ENCODE data around the gene KRT6C. TPM values are rescaled to one million over a fixed set of nuclear protein-coding genes. Genes with fewer than 3 reads are reported as not detected.

The KRT6C gene
- total and polyA plus RNA-seq, 11 donors = not detected

DNA sequence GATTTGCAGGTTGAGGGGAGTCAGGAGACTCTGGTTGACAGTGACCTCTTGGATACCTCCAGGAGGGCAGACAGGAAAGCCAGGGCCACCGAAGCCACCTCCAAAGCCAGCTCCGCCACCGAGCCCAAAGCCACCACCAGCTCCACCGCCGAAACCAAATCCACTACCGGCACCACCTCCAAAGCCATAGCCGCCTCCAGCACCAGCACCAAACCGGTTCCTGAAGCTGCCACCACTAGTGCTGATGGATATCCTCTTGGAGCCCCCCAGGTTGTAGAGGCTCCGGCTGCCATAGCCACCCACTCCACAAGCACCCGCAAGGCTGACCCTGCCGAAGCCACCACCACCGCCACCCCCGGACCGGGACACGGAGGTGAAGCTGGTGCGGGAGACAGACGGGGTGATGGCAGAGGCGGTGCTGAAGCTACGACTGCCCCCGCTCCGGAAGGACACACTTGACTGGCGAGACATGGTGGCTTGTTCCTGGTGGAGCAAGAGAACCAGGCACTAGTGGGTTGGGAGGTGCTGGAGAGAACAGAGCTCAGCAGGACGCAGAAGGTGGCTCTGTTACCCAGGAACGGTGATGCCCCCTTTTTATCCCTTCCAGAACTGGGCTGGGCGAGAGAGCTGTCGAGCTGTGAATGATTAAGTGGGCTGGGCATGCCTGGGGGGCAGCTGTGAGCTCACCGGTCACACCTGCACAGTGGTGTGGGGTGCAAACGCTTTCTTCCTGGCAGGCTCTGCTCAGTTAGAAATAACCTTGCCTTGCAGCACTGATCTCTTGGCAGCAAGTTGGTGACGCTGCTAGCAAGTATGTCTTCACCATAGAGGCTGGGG lies 46.4 kb upstream of the KRT6C start, which contains the start of gene KRT5:
TSS of gene KRT5 (minus strand) at position 569 of the 837 bp plus-strand sequence. CDS start at position 471, 98 bp downstream.
- Histone ChIP-seq H3K27ac (no peak within 1 kb of the TSS), H3K9me3 (no peaks in the 10 kb centered on the region)
- WGBS, 4 donors = 83 to 86% (median 84%) methylated on average over 24 to 29 of the region's 29 CpGs

GRCh38 chr12:52519387-52519703 lies 45.7 kb upstream of the KRT6C start:
- TF ChIP-seq POLR2A (IDR thresholded peaks at IDR 0.05) = no peak
- TF ChIP-seq, protein P1, sequence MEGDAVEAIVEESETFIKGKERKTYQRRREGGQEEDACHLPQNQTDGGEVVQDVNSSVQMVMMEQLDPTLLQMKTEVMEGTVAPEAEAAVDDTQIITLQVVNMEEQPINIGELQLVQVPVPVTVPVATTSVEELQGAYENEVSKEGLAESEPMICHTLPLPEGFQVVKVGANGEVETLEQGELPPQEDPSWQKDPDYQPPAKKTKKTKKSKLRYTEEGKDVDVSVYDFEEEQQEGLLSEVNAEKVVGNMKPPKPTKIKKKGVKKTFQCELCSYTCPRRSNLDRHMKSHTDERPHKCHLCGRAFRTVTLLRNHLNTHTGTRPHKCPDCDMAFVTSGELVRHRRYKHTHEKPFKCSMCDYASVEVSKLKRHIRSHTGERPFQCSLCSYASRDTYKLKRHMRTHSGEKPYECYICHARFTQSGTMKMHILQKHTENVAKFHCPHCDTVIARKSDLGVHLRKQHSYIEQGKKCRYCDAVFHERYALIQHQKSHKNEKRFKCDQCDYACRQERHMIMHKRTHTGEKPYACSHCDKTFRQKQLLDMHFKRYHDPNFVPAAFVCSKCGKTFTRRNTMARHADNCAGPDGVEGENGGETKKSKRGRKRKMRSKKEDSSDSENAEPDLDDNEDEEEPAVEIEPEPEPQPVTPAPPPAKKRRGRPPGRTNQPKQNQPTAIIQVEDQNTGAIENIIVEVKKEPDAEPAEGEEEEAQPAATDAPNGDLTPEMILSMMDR (IDR thresholded peaks at IDR 0.05) = no peak
- Histone ChIP-seq H3K4me3 (no peak overlapping the region), H3K4me1 (no peaks in the 10 kb centered on the region), H3K36me3 (no peaks in the 10 kb centered on the region), H3K27me3 (no peaks in the 10 kb centered on the region), H3K27ac (no peak overlapping the region), H3K9me3 (no peaks in the 10 kb centered on the region)
- no peak for ATAC-seq
- intact Hi-C loops (cut with DNase I) = loop anchor here in 1 of 10 donors (10.0 kb wide), 1 partner anchor 365 kb away; no protein-coding TSS in a partner anchor
- no peak for DNase-seq
- 79 to 92% (median 82%) methylated on average over 3 of the region's 3 CpGs for WGBS, 4 donors

More for the DNA sequence above, 46.4 kb upstream of the KRT6C start, which contains the start of gene KRT5:
- no peaks in the 10 kb centered on the region for H3K27me3 ChIP-seq
- no peak within 1 kb of the TSS for H3K4me3 ChIP-seq
- no peak for TF ChIP-seq POLR2A (IDR thresholded peaks at IDR 0.05)
- TF ChIP-seq, protein P1 (IDR thresholded peaks at IDR 0.05) = no peak
- no peak for DNase-seq
- intact Hi-C loops (cut with DNase I) = loop anchor here in 1 of 10 donors (10.0 kb wide), 1 partner anchor 365 kb away; no protein-coding TSS in a partner anchor
- no peaks in the 10 kb centered on the region for H3K4me1 ChIP-seq
- no peaks in the 10 kb centered on the region for H3K36me3 ChIP-seq
- ATAC-seq = no peak

GRCh38 chr12:52518574-52519386 lies 45.2 kb upstream of the KRT6C start:
- no peaks in the 10 kb centered on the region for H3K36me3 ChIP-seq
- no peak for TF ChIP-seq POLR2A (IDR thresholded peaks at IDR 0.05)
- TF ChIP-seq, protein P1 (IDR thresholded peaks at IDR 0.05) = no peak
- no peak overlapping the region for H3K27ac ChIP-seq
- DNase-seq = no peak
- H3K4me1 ChIP-seq = no peaks in the 10 kb centered on the region
- H3K4me3 ChIP-seq = no peak overlapping the region
- 82 to 94% (median 84%) methylated on average over 8 of the region's 8 CpGs for WGBS, 4 donors
- H3K9me3 ChIP-seq = no peaks in the 10 kb centered on the region
- no peak for ATAC-seq
- H3K27me3 ChIP-seq = no peaks in the 10 kb centered on the region
- intact Hi-C loops (cut with DNase I) = loop anchor here in 1 of 10 donors (10.0 kb wide), 1 partner anchor 364 kb away; no protein-coding TSS in a partner anchor

DNA sequence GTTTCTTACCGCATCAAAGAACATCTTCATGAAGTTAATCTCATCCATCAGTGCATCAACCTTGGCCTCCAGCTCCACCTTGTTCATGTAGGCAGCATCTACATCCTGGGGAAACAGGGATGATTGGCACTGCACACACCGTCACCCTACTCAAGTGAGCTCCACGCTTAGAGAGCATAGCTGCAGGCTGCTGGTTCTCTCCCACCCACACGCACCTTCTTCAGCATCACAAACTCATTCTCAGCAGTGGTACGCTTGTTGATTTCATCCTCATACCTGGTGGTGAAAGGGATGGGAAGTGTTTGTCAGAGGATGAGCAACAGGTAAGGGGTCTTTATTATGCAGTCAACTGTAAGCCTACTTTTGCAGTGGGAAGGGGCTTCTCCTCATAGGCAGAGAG lies 44.3 kb upstream of the KRT6C start:
- 83 to 91% (median 89%) methylated on average over 5 of the region's 5 CpGs for WGBS, 4 donors
- Histone ChIP-seq H3K4me3 (no peak overlapping the region), H3K36me3 (no peaks in the 10 kb centered on the region), H3K9me3 (no peaks in the 10 kb centered on the region), H3K27ac (no peak overlapping the region), H3K27me3 (no peaks in the 10 kb centered on the region), H3K4me1 (no peaks in the 10 kb centered on the region)
- ATAC-seq (no peak), DNase-seq (no peak)
- TF ChIP-seq, protein P1 (IDR thresholded peaks at IDR 0.05) = no peak
- TF ChIP-seq POLR2A (IDR thresholded peaks at IDR 0.05) = no peak
- intact Hi-C loops (cut with DNase I) = loop anchor here in 1 of 10 donors (10.0 kb wide), 1 partner anchor 363 kb away; no protein-coding TSS in a partner anchor

All from heart left ventricle (tissue), 16 donors.